Testis (tissue), 2 donors: Measurements from ENCODE around the gene RASL11B.

Experiments
- POLR2A ChIP-seq: fragments of 450-650 bp; IDR thresholded peaks from one replicate; pipeline ENCODE4 v1.6.1; 2017; ENCODE audit warnings: antibody characterized with exemption, mild to moderate bottlenecking, moderate library complexity
- TF ChIP-seq, protein P1 (sequence below), 3 experiments: fragments of 450-650 bp in 2 of 3; fragments of 200-600 bp in 1 of 3; sonication (generic) in 1 of 3; IDR thresholded peaks; one replicate each; pipeline ENCODE4 v1.5.1; 2016 to 2019; ENCODE audit warnings: antibody characterized with exemption in 3 of 3, mild to moderate bottlenecking in 2 of 3, moderate library complexity in 1 of 3

DNA sequence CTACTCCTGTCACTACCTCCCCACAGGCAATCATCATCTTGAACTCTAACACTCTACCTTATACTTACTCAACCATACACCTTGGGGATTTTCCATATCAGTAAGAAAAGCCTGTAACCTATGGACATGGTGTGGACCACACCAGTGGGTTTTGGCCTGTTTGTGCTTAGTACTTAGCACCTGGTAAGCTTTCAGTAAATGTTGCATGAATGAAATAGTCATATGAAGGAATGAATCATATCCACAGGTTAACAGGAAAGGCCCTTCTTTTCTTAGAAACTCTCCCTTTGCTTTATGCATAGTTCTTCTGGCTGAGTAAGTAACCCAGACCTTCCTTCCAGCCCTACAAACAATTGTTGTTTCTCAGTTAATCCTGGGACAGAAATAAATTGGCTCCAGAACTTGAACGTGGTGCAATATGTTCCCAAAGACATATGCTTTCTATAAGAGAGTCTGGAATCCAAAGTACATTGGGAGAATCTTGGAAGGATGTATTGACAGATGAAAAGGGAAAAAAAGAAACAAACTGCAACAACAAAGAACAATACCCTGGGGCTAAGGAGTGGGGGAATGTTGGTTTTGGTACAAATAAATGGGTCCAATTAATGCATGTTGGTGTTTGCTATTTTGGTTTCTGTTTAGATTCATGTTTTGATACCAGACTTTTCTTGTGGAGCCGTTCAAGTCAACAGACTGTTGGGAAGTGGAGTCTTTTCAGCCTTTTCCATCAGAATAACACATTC, 27.8 kb downstream of the RASL11B start:
- TF ChIP-seq, protein P1, sequence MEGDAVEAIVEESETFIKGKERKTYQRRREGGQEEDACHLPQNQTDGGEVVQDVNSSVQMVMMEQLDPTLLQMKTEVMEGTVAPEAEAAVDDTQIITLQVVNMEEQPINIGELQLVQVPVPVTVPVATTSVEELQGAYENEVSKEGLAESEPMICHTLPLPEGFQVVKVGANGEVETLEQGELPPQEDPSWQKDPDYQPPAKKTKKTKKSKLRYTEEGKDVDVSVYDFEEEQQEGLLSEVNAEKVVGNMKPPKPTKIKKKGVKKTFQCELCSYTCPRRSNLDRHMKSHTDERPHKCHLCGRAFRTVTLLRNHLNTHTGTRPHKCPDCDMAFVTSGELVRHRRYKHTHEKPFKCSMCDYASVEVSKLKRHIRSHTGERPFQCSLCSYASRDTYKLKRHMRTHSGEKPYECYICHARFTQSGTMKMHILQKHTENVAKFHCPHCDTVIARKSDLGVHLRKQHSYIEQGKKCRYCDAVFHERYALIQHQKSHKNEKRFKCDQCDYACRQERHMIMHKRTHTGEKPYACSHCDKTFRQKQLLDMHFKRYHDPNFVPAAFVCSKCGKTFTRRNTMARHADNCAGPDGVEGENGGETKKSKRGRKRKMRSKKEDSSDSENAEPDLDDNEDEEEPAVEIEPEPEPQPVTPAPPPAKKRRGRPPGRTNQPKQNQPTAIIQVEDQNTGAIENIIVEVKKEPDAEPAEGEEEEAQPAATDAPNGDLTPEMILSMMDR (IDR thresholded peaks at IDR 0.05) = no peak
- no peak for TF ChIP-seq POLR2A
